G401 (cell line): ENCODE data around the gene SYPL2. TPM values are rescaled to one million over a fixed set of nuclear protein-coding genes. Genes with fewer than 3 reads are reported as not detected.
A peak's percentile ranks its signal among the peaks of the same experiment; 100 is the strongest.
"Not testable (repeated sequence)": the region's sequence is repeated elsewhere in the genome, so short reads cannot be mapped to it uniquely, and the experiment has no call there.

ENCODE experiments used
- DNase-seq: peaks from one replicate; pipeline ENCODE4 v3.0.0-alpha.2; 2015; ENCODE audit warnings: low spot score
- in situ Hi-C: cut with HindIII; loops from 2 replicates; pipeline ENCODE4 v1.10.0; 2016; ENCODE audit warnings: low sequenced_read_pairs, mixed read lengths
- total RNA-seq: library from RNA; depleted of rRNA; stranded (reverse); fragments of >200 nt; shearing (Covaris generic); gene quantifications from 2 replicates; pipeline ENCODE4 v1.2.3, GENCODE V29; 2014; rRNA removed

The SYPL2 gene
- not detected in 2 replicates for total RNA-seq

- in situ Hi-C loops = no loop called here
Measured at GRCh38 chr1:109466452-109467300, at the start of gene SYPL2. Gene SYPL2, plus strand, starts transcription at chr1:109466546. Its CDS starts 298 bp downstream, at chr1:109466844.

GRCh38 chr1:109423498-109423897, 42.8 kb upstream of the SYPL2 start:
- no peak for DNase-seq
- in situ Hi-C loops = no loop called here

More at GRCh38 chr1:109466452-109467300, at the start of gene SYPL2:
- peak; percentile 13 for DNase-seq

- in situ Hi-C loops = no loop called here
- no peak for DNase-seq
Measured at GRCh38 chr1:109425391-109426280, 40.7 kb upstream of the SYPL2 start.

DNA sequence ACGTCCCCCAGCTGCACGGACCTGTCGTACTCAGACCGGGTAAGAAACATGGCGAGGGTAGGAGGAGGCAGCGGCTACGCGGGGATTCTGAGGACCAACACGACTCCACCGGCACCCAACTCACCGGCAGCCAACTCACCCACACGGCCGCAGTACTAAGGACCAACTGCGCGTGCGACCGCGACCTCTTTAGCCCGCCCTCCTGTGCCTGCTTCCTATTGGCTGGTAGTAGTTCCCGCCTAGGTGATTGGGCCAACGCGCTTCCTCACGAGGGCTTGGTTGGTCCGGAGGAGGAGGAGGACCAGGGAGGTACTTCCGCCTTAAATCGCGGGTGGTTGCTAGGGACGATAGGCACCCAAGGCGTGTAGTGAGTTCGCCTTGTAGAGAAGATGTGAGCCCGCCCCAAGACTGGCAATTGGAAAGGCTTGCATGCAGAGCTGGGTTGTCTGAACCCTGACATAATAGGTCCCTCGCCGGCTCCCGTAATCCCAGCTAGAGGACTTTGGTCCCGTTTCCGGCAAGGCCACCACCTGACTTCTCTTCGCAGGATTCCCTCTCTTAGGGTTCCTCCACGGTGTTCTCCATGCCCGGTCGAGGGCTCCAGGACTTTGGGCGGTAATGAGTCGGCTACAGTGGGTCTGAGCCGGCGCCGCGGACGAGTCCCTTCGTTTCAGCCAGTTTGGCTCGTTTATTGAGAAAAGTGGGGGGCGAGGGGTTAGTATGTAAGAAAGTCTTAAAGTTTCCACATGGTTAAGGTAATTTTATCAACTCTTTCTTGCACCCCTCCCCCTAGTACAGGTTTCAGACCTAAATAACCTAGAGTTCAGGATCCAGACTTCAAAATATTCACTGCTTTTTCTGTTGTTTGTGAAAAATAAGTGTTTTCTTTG, 39.8 kb upstream of the SYPL2 start, which contains the start of gene PSMA5:
Gene PSMA5 (minus strand): TSS at position 168 of the 890 bp plus-strand sequence. CDS start 118 bp downstream, at position 50.
- peak; percentile 100 for DNase-seq
- in situ Hi-C loops = no loop called here

DNA sequence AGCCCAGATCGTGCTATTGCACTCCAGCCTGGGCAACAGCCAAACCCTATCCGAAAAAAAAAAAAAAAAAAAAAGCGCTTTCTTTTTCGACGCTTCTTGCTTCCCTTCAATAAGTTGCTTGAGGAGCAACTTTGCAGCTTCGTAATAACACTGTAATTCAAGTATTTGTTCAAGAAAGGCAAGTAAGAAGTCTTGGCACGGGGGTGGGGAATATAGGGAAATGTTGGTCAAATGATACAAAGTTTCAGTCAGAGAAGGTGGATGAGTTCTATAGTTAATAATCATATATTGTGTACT, 39.2 kb upstream of the SYPL2 start:
- DNase-seq = no peak
- in situ Hi-C loops = no loop called here

DNA sequence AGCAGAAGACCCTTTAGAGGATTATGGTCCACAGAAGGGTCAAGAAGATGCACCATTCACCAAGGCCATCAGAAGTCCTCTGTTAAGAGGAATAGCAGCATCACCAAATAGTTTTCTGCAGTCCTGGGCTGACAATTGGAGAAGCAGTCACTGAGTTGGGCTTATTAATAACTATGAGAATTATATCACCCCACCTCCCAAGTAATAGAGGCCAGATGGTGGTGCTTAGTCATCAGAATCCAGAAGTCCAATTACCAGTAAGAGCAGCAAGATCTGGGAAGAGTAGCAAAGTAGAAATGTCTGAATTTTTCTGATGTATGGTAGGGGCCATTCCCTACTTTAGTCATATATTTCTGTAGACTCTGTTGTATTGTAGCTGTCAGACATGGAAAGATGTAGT, 34.0 kb upstream of the SYPL2 start:
- in situ Hi-C loops = no loop called here
- DNase-seq = no peak

GRCh38 chr1:109433322-109433721, 33.0 kb upstream of the SYPL2 start:
- in situ Hi-C loops = no loop called here
- no peak for DNase-seq

GRCh38 chr1:109434484-109434883, 31.9 kb upstream of the SYPL2 start:
- DNase-seq = no peak
- in situ Hi-C loops = no loop called here

DNA sequence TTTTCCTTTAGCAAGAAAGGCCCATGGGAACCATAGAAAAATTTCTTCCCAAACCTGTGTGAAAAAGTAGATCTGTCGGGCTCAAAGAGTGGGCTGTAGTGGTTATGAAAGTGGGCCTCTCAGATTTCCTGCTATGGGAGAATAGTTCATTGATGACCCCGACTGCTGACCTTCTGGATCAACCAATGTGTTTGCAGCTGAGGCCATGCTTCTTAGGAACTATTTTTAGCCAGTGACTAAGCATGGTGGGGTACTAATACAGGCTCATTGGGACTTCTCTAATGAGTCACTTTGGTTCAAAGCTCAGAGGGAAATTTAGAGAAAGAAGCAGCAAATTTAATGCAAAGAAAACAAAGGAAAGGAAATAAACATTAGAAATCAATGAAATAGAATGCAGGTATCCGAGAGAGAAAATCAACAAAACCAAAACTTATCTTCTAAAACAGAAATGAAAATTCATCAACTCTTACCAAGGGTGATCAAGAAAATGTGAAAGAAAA, 27.5 kb upstream of the SYPL2 start:
- in situ Hi-C loops = no loop called here
- no peak for DNase-seq

GRCh38 chr1:109441069-109441468, 25.3 kb upstream of the SYPL2 start:
- in situ Hi-C loops = no loop called here
- no peak for DNase-seq

DNA sequence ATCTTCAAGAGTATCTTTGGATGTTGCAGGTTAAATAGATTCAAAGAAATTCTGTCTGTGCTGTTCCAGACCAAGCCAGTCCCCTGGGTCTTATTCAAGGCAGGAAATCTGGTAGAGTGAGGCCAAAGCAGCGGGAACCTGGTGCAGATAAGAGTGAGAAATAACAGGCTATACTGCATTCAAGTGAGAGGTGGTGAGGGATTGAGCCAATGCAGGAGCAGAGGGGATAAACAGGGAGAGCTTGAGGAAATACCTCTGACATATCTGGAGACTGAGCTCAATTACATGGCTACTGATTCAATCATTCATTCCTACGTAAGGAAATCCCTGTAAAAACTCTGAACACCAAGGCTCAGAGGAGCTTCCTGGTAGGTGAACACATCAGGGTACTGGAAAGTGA, 22.9 kb upstream of the SYPL2 start:
- in situ Hi-C loops = no loop called here
- no peak for DNase-seq

GRCh38 chr1:109444346-109444745, 22.0 kb upstream of the SYPL2 start:
- no peak for DNase-seq
- in situ Hi-C loops = no loop called here

GRCh38 chr1:109445949-109446695, 20.2 kb upstream of the SYPL2 start:
- in situ Hi-C loops, DNase-seq: not testable (repeated sequence)

DNA sequence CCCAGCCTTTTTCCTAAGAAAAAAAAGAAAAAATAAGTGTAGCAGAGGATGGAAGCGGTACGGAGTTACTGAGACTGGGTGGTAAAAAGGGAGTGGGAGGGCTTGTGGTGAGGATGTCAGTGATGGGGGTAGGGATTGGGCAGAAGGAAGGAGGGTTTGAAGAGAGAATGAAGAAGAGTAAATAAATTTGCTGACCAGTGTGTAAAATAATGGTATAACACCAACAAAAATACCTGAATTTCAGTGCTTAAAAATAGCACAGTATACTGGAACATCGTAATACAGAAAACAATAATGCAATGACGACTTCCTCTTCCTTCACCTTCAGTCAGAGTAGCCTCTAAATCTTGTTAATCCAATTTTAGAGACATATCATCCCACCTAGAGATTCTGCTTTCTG, 18.8 kb upstream of the SYPL2 start:
- DNase-seq = no peak
- in situ Hi-C loops = no loop called here

GRCh38 chr1:109454497-109455133, 11.7 kb upstream of the SYPL2 start:
- no peak for DNase-seq
- in situ Hi-C loops = no loop called here

DNA sequence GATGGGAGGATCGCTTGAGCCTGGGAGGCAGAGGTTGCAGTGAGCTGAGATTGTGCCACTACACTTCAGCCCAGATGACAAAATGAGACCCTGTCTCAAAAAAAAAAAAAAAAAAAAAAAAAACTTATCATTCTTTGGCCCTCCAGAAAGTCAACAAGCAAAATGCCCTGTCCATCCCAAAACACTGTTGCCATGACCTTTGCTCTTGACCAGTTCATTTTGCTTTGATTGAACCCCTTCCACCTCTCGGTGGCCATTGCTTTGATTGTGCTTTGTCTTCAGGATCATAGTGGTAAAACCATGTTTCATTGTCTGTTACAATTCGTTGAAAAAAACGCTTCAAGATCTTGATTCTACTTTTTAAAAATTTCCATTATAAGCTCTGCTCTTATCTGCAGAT, 8.5 kb upstream of the SYPL2 start:
- DNase-seq = no peak

DNA sequence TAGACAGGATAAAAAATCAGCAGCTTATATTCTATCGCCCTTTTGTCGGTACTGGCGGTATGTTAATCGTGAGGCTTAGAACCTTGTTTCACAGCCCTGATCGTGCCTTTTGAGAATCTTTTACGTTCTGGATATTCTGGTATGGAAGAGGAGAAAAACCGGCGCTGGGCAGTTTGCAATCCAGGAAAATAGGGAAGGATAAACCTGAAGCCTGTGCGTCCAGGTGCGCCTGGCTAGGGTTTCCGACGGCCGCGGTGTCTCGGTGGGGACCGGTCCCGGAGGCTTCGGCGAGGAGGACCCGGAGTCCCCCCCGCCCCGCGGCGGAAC, 258 bp upstream of the SYPL2 start:
- no peak for DNase-seq
- in situ Hi-C loops = no loop called here

More for the DNA sequence above, 8.5 kb upstream of the SYPL2 start:
- in situ Hi-C loops = no loop called here

DNA sequence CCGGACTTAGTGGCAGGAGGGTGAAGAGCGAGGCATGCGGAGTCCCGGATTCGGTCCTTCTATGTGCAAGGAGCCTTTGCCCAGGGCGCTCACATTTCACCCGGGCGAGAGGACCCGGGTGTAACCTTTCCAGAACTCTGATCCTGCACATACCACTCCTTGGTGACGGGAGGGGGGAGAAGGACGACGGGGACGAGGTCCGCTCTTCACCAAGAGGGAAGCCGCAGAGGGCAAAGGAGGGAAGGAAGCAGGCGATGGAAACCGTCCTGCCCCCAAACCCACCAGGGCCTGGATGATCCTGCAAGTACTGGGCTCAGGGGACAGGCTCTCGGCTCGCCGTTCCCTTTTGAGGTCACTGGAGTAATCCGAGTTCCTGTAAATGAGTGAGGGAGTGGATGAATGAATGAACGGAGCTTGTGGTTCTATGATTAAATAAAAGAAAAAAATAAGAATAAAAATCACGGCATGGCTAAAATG, 993 bp downstream of the SYPL2 start:
- no peak for DNase-seq
- in situ Hi-C loops = no loop called here
